H1 (cell line): ENCODE data around the gene RGP1. TPM values are rescaled to one million over a fixed set of nuclear protein-coding genes. Genes with fewer than 3 reads are reported as not detected.

Experiments
- EGR1 ChIP-seq: IDR thresholded peaks from 2 replicates; pipeline ENCODE4 v1.6.1; 2011; ENCODE audit warnings: low read depth, low read length, borderline replicate concordance
- HDAC6 ChIP-seq: IDR thresholded peaks from one replicate; pipeline ENCODE4 v1.7.1; 2012; ENCODE audit warnings: low read depth, mild to moderate bottlenecking, inconsistent platforms, low read length, moderate library complexity
- POLR2A ChIP-seq, 2 experiments: IDR thresholded peaks; 1 replicate in 1 of 2; 2 replicates in 1 of 2; pipeline ENCODE4 v1.6.1; 2011; ENCODE audit warnings: low read depth in 2 of 2, low read length in 2 of 2, mild to moderate bottlenecking in 2 of 2; ENCODE audit errors: control extremely low read depth in 1 of 2
- TBP ChIP-seq: IDR thresholded peaks from 2 replicates; pipeline ENCODE4 v1.6.1; 2011; ENCODE audit warnings: low read depth, low read length, improper control_type of control experiment
- polyA plus RNA-seq, 7 experiments: library from polyadenylated mRNA; depleted of rRNA in 3 of 7; stranded (reverse) in 5 of 7; unstranded in 2 of 7; fragments of >200 nt in 5 of 7; fragments of 200-250 nt in 2 of 7; gene quantifications; 1 replicate in 5 of 7; 2 replicates in 1 of 7; 4 replicates in 1 of 7; pipeline versions ENCODE4 v1.2.1 to v1.2.3, GENCODE V29; 2011 to 2013; ENCODE audit warnings: missing spikeins in 2 of 7, mixed read lengths in 2 of 7
- total RNA-seq: library from RNA; stranded (reverse); fragmentation: NEBNext Ultra II Directional; extraction: Animal tissue kit (Norgen Biotek cat#: 25700); gene quantifications from 2 replicates; pipeline ENCODE4 v1.2.1, GENCODE V29; 2021

RGP1 gene
- total and polyA plus RNA-seq, 2 of the 8 experiments (the other 6 are each of a cell fraction or from before 2014, with no cell fraction given), result 11.8 to 22.7 TPM

GRCh38 chr9:35732185-35732799, 16.8 kb upstream of the RGP1 start, which contains the start of the genes CREB3 and TLN1 (continued):
- TF ChIP-seq EGR1 (peak; percentile 72), POLR2A (IDR thresholded peaks at IDR 0.05; ENCODE audit: control extremely low read depth in 1 of 2, low read depth in 2 of 2, low read length in 2 of 2) (peak; percentile 76 to 77), HDAC6 (no peak), TBP (peak; percentile 70)
